ENCODE measurements around the gene SLC8A2. TPM values are rescaled to one million over a fixed set of nuclear protein-coding genes. Genes with fewer than 3 reads are reported as not detected.

The SLC8A2 gene
- total and polyA plus RNA-seq, 11 donors: 0.08 to 0.67 (median 0.29) TPM; not detected in 4

GRCh38 chr19:47465957-47466356 is 5.7 kb downstream of the SLC8A2 start:
- DNase-seq (peak in 1 of 5 donors; percentile 46), ATAC-seq (no peak)
- Histone ChIP-seq H3K4me3 (no peak overlapping the region), H3K4me1 (no peaks in the 10 kb centered on the region), H3K36me3 (no peaks in the 10 kb centered on the region), H3K9me3 (no peaks in the 10 kb centered on the region), H3K27me3 (peaks cover 0 to 34% (median 7%) of the 10 kb centered on the region in 9 donors), H3K27ac (no peak overlapping the region)
- TF ChIP-seq POLR2A (IDR thresholded peaks at IDR 0.05) (no peak), CTCF (IDR thresholded peaks at IDR 0.05) (no peak)
- WGBS, 4 donors: 77 to 86% (median 82%) methylated on average over 27 of the region's 27 CpGs
- intact Hi-C loops (cut with DNase I): no loop called here

GRCh38 chr19:47464675-47465419 is 6.8 kb downstream of the SLC8A2 start:
- Histone ChIP-seq H3K4me3 (no peak overlapping the region), H3K36me3 (no peaks in the 10 kb centered on the region), H3K27ac (no peak overlapping the region), H3K9me3 (no peaks in the 10 kb centered on the region), H3K4me1 (no peaks in the 10 kb centered on the region), H3K27me3 (peaks cover 4 to 38% (median 12%) of the 10 kb centered on the region in 9 donors)
- WGBS, 4 donors: 67 to 71% (median 69%) methylated on average over 10 of the region's 10 CpGs
- intact Hi-C loops (cut with DNase I): no loop called here
- DNase-seq (no peak), ATAC-seq (no peak)
- TF ChIP-seq POLR2A (IDR thresholded peaks at IDR 0.05): no peak

- peaks cover 12 to 63% (median 27%) of the 10 kb centered on the region in 9 donors for H3K27me3 ChIP-seq
- H3K4me3 ChIP-seq: no peak overlapping the region
- intact Hi-C loops (cut with DNase I): no loop called here
- H3K36me3 ChIP-seq: no peaks in the 10 kb centered on the region
- peaks cover 0 to 7% (median 0%) of the 10 kb centered on the region in 12 donors for H3K4me1 ChIP-seq
- DNase-seq: no peak
- 77 to 84% (median 81%) methylated on average over 5 of the region's 5 CpGs for WGBS, 4 donors
- H3K27ac ChIP-seq: no peak overlapping the region
- TF ChIP-seq POLR2A (IDR thresholded peaks at IDR 0.05) (no peak), CTCF (IDR thresholded peaks at IDR 0.05) (no peak)
- H3K9me3 ChIP-seq: peaks cover 0 to 1% (median 0%) of the 10 kb centered on the region in 12 donors
- no peak for ATAC-seq
Measured at GRCh38 chr19:47461876-47462275, 9.8 kb downstream of the SLC8A2 start.

- Histone ChIP-seq H3K27ac (no peak overlapping the region), H3K4me3 (no peak overlapping the region), H3K27me3 (peaks cover 16 to 82% (median 41%) of the 10 kb centered on the region in 9 donors), H3K36me3 (no peaks in the 10 kb centered on the region), H3K4me1 (peaks cover 0 to 8% (median 0%) of the 10 kb centered on the region in 12 donors), H3K9me3 (peaks cover 0 to 20% (median 5%) of the 10 kb centered on the region in 12 donors)
- peak in 1 of 5 donors; percentile 28 for DNase-seq
- WGBS, 4 donors: 87 to 93% (median 88%) methylated on average over 14 of the region's 14 CpGs
- intact Hi-C loops (cut with DNase I): no loop called here
- no peak for TF ChIP-seq POLR2A (IDR thresholded peaks at IDR 0.05)
- TF ChIP-seq CTCF (IDR thresholded peaks at IDR 0.05): no peak
- no peak for ATAC-seq
Measured at GRCh38 chr19:47459477-47459876, 12.2 kb downstream of the SLC8A2 start.
